GM21619 (cell line): ENCODE data around the gene AGAP1.
"Not testable (repeated sequence)": the region's sequence is repeated elsewhere in the genome, so short reads cannot be mapped to it uniquely, and the experiment has no call there.

Experiments
- ATAC-seq: cut with Tn5 transposase; IDR thresholded peaks from one replicate; pipeline ENCODE4 v1.9.1; 2021; ENCODE audit not compliant: unreplicated experiment

Gene AGAP1

DNA sequence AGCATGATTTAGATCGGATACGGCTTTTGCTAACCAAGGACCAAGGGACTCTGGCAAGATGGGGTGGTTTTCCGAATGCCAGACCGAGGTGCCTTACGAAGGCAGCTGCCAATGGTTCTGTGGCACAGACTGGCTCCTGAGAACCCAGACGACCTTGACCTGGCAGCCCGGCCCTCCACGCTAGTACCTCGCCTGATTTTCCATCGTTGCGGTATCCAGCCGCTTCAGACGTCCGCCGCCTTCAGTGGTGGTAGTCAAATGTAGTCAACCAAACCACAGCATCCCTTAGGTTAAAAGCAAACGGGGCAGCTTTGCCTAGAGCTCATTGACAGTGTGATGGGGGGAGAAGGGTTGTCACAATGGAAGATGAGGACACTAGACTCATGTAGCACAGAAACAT, 631.7 kb downstream of the AGAP1 start:
- no peak for ATAC-seq

DNA sequence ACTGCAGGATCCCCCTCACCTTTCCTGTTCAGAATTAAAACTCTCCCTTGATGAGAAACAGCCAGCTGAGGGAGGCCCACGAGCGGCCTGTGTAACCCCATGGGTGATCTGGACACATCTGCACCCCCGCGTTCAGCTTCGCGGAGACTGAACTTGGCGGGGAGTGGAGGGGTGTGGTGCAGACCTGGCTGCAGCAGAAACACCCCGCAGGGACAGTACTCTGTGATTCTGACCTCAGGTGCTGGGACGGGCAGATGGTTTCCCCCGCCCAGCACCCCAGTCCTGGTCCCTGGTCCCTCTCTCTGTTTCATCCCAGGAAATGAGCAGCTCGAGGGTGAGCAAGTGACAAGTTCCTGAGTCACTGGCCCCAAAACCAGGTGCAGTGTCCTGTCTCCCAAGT, 633.2 kb downstream of the AGAP1 start:
- ATAC-seq: no peak

DNA sequence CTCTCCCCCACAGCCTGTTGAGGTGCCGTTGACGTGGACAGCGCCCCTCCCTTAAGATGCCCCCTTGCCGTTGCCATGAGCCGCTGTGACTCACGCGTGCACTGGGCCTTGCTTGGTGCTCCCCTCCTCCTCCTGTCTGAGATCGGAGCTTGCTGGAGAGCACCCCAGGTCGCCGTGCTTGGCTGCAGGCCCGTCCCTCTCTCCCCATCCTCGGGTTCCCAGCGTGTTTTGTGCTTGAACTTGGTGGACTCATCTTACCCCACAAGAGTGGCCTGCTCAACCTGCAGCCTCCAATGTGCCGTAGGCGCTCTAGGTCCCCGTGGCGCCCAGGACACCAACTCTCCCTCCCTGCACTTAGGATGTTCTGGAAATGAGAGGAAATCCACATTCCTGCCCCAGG, 634.5 kb downstream of the AGAP1 start:
- no peak for ATAC-seq

DNA sequence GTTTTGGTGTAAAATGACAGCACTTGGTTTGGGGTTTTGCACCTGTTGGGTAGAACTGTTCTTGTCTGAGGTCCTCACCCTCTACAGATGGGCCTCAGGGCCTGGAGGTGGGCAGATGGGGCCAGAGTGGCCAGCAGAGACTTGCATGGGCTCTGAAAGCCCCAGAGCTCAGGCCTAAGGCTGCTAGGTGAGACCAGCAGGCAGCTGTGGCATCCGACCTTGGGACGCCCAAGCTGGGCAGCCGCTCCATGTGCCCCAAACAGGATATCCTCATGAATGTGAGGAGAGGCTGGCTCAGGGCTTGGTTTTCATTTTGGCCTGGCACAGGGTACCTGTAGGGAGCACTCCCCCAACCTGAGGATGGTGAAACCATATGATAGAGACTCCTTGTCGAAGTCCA, 636.1 kb downstream of the AGAP1 start:
- no peak for ATAC-seq

DNA sequence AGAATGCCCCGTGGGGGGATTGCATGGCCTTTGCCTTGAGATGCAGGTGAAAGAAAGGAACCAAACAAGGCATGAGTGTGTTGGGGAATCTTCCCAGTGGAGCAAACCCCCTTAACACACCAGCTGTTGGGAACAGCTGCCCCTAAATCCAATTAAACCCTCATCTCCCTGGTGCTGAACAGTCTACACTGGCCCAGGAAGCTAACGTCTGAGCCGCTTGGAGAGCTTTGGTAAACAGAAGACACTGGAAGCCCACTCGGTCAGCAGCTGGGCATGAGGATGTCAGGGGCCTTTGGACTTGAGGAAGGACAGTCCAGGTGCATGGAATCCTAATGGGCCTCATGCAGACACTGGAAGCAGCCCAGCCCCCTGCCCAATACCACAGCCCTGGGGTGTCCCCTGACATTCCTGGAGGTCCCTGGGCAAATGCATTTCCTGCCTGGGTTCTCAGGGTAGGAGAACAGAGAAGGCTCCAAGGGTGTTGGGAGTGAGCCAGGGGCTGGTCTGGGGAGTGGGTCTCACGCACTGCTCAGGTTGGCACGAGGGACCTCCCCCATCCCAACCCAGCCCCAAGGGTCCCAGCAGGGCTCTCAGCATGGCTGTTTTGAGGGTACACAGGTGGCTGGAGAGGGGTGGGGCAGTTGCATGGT, 636.6 kb downstream of the AGAP1 start:
- ATAC-seq: no peak

DNA sequence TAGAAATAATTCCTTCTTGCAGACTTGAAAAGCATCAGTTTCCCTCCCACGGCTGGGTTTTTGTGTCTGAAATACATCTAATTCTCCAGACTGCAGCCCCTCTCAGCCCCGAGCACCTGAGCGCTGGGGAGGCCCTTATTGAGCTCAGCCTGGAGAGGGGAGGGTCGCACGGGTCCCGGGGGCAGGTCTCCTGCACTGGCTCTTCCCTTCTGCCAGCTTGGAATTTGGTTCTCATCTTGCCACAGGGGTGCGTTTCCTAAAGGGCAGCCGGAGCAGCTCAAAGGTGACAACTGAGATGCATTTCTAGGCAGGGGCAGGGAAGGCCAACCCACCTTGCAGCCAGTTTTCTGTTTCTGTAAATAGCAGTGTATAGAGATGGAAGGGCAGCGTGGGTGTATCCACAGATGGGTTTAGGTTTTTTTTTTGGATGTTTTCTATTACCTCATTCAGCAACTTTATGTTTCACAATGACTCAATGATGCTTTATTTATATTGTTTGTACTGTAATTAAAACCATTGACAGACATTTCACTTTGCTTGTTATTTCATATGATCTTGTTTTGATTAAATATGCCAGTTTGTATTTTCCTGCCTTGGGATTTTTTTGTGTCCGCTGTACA, 637.3 kb downstream of the AGAP1 start:
- no peak for ATAC-seq

DNA sequence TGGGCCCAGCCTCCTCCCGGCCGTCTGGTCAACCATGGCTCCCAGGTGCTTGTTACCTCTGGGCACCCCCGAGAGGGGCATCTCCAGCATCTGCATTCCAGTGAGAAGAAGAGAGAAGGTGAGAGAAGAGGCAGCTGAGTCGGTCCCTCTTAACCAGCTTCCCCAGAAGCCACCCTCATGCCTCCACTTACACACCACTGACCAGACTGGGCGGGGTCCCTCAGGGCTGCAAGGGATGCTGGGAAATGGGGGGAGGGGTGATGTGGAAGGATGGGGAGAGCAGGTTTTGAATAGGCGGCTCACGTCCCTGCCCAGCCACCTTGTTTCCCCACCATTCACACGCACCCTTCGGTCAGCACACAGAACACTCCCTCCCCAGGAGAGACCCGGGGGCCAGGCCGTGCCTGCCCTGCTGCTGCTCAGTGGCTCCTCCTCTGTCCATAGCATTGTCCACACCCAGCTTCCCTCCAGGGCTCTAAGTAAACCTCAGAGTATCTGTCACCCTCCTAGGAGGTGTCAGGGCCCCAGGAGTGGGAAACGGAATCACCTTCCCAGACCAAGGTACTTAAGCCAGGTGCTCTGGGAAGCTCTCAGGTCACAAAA, 639.7 kb downstream of the AGAP1 start:
- no peak for ATAC-seq

DNA sequence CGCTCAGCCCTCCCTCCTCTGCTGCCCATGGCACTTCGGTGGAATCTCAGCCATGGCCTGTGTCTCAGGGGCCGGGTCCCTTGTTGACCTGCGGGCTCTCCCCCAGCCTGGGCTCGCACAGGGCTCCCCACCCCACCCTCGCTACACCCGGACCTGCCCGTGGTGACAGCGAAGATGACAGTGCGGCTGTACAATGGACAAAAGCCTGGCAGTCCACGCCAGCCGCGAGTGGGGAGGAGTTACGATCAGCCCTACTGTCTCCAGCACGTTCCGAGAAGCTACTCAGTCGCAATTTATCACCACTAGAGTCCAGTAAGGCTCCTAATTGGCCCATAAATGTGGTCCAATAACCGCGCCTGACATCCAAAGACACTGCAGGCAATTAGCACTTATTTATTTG, 642.7 kb downstream of the AGAP1 start:
- no peak for ATAC-seq

DNA sequence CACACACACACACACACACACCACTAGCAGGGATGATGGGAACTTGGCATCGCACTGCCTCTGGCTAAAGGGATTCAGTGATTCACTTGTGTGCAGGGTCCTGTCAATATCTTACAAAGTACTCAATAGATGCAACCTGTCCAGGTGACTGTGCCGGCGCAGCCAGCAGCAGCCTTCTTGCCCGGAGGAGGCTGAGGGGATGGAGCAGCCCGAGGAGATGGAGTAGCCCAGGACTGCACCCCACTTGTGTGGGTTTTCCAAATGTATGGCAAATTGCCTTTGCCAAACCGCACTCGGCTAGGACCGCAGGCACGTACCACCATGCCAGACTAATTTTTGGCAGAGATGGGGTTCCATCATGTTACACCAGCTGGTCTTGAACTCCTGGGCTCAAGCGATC, 643.2 kb downstream of the AGAP1 start:
- no peak for ATAC-seq

DNA sequence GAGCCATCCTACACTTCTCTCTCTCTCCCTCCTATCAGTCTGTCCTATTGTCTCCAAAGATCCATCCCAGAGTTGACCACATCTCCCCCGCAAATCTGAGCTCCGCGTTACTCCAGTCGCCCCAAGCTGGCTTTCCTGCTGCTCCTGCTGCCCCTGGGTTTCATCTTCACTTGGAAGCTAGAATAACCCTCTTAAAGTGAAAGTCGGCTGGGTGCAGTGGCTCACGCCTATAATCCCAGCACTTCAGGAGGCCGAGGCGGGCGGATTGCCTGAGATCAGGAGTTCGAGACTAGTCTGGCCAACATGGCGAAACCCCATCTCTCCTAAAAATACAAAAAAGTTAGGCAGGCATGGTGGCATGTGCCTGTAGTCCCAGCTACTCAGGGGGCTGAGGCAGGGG, 647.8 kb downstream of the AGAP1 start:
- not testable (repeated sequence) for ATAC-seq

DNA sequence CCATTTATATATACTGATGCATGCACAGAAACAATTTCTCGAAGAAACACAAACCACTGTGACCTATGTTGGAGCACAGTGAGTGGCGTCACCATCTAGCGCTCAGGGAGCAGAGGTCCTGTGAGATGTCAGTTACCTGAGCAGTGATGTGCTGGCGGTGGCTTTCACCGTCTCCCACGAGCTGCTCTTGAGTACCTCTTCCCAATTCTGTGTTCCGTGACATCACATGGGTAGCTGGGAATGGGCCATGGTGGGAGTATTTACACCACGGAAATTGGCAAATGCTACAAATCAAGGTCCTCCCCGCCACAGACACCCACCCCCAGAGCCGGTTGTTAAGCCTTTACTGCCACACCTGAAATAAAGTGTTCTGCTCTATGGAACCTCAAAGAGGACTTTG, 650.0 kb downstream of the AGAP1 start:
- no peak for ATAC-seq

DNA sequence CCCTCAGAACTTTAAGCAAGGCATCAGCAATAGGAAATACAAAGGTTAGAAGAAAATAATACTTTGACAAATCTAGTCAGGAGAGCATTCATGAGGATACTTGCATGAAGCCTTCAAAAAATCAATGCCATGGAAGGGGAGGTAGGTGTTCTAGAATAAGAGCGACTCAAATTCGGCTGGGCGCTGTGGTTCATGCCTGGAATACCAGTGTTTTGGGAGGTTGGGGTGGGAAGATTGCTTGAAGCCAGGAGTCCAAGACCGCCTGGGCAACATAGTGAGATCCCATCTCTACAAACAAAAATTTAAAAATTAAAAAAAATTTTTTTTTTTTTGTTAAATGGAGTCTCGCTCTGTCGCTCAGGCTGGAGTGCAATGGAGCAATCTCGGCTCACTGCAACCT, 652.6 kb downstream of the AGAP1 start:
- ATAC-seq: no peak

DNA sequence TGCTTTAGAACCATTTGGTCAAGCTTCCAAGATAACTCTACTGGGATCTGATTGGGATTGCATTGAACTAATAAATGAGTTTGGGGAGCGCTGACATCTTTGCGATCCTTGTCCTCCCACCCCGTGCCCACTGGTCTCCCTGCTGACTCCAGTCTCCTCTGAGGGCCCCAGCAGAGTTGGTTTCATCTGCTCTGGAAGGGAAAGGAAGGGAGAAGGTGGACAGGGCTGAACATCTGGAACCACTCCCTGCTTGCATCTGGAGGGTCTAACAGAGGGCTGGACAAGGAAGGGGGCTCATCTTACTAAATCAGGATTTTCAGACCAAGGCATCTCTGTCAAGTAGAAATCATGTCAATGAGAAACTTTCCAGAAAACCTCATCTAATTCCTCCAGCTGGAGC, 661.6 kb downstream of the AGAP1 start:
- no peak for ATAC-seq

DNA sequence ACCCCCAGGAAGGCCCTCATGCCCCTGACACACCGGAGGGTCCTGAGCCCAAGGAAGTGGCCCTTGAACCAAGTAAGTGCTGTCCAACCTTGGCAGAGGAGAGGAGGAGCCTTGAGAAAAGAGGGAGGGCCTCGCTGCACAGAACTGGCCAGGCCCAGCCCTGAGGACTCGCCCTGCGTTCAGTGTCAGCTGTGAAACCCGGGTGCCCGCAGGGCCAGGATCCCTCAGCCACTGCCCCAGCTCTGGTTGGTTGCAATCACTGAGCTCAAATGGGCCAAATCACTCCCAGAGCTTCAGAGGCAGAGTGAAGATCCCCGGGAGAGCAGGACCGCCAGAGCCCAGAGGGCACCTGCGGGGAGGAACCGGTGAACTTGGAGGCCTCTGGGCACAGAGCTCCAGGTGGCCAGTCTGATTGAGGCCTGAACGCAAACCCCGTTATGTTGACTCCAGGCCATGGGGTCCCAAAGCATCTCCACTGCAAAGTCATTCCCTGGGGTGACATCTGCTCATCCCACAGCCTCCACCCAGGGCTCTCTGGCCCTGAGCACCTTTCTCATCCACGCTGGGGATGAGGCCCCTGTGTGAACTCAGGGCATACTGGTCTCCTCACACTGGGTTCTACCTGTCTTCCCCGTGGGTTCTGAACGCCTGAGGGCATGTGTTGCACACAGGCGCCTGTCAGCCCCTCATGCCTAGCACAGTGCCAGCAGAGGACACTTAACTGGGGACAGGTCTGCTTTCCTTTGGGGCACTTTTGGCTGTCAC, 662.4 kb downstream of the AGAP1 start:
- no peak for ATAC-seq

DNA sequence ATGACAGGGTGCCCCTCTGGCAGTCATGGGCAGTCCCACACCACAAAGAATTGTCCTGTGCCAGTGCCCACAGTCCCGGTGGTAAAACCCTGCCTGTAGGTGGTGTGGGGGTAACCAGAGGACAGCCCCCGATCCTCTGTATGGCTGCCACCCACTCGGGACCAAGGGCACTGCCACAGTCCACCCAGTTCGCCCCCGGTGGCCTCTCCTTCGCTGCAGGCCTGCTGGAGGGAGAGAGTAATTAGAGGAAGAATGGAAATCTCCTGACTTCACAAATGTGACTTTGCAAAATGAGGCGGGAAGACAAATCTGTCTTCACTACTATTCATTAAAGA, 663.0 kb downstream of the AGAP1 start:
- ATAC-seq: no peak

DNA sequence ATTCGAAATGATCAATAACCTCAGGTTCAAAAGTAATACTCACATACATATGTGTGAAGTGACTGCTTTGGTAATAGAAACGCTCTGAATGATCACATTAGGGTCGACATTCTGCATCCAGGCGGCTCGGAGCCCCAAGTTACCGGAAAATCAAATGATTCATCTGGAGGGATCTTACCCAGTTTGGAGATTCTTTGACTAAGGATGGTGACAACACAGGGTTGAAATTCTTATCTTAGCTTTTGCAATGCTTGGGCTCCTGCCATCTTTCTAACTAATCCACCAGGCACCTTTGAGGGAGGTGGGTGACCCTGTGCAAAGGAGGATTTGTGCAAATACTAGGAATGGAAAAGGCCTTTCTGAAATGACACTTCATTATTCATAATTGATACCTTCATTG, 663.5 kb downstream of the AGAP1 start:
- ATAC-seq: no peak

DNA sequence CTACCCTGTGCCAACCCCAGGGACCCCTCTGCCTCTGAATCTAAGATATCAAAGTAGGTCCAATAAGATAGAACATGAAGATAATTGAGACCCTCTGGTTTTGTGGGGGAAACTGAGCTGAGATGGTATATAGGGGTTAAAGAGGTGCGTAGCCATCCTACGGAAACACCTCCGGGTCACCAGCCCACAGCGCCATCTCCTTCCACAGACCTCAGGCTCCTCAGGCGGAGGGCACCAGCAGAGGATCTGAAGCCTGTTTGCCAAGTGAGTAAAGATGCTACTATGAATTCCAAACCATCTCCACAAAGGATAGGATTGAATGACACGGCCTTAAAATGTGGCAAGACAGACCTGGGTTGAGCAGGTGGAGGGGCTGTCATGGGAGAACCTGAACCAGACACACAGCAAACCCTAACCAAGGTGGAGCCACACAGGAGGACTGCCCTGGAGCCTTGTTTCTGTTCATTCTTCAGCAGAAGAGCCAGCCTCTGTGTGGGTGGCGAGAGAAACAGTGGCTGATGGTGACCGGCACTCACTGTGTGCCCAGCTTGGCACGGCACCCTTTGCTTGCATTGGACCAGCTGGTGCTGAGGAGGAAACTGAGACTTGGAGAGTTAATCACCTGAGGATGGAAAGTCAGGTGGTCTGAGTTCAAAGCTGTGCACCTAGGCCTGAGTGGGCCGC, 664.1 kb downstream of the AGAP1 start:
- ATAC-seq: no peak

DNA sequence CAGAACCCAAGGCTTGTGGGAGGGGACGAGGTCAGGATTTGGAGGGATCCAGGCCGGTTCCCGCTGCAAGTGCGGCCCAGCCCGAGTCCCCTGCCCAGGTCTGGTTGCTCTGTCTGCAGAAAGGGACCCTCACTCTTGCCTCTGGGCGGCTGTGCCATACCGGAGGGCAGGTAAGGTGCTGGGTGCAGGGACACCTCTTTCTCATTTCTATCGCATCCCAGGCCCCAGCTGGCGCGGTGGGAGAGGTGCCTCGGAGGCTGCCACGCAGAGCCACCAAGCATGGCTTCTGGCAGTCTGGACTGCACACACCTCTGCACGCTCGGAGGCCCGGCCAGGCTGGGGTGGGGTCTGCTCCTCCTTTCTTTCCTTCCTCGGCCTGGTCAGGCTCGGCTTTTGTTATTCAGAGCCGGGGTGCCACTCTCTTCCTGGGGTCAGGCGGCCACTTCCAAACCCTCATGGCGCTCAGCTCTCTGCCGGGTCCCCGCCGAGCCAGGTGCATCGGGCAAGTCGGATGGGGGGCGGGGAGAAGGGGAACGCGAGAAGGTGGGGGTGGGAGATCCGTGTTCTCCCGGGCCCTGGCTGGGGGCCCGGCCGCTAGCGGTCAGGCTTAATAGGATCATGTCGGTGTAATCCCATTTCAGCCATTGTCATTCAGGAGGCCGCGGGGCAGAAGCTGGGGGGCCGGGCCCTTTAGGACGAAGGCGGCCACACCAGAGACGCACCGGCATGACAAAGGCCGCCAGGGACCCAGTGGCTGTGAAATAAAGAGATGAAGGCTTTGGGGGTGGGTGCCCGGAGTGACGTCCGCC, 665.3 kb downstream of the AGAP1 start:
- no peak for ATAC-seq

DNA sequence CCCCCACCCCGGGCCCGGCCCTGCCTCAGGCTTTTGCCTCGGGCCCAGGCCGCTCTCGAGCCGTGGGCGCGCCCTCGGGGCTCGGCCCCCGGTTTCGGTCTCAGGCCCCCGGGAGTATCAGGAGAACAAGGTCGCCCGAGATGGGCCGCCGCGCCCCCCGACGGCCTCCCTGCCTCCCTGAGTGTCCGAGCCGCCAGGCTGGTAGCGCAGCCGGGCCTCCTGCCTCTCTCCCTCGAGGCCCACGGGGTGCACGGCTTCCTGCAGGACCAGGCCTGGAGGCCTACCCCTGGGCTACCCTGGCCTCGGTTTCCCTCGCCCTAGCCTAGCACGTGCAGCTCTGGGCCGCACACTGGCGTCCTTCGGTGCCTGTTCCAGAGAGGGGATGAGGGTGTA, 665.9 kb downstream of the AGAP1 start:
- ATAC-seq: no peak

DNA sequence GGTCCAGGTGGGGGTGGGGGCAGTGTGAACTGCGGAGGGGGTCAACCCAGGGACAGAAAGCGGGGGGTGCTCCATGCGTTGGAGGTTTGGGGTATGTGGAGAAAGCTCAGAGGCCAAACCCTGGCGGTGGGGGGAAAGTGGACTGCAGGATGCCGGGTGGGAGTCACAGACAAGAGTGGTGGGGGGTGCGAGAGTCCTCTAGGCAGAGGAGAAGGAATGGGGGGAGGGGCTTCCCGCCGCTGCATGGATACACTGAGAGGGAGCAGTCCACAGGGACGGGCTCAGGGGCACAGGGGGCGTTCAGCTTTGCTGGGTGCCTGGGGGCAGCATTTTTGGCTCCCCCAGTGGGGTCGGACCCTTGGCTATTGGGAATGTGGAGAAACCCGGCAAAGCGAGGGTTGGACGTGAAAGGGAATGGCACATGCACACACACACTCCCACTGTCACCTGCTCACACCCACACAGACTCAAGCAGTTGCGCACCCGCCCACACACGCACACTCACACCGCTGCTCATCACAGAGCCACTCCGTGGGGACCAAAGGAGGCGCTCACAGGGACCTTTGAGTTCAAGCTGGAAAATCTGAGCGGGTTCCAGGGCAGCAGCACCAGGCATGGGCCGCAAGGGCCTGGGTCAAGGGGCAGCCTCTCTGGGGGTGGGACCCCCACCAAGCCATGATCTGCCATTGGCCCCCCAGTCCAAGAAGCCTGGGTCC, 666.7 kb downstream of the AGAP1 start:
- ATAC-seq: no peak
